HFF-Myc (cell line): ENCODE results near the gene NBPF20.
"Not testable (repeated sequence)": the region's sequence is repeated elsewhere in the genome, so short reads cannot be mapped to it uniquely, and the experiment has no call there.

ENCODE experiments used
- DNase-seq: peaks from one replicate; pipeline ENCODE4 v3.0.0-alpha.2; 2011; ENCODE audit warnings: low read depth; ENCODE audit errors: extremely low read depth
- H3K4me3 ChIP-seq: replicated peaks from 2 replicates; pipeline ENCODE4 v1.5.1; 2011; ENCODE audit warnings: low read depth, mild to moderate bottlenecking, control low read depth, low read length

Gene NBPF20

GRCh38 chr1:145442340-145442739 lies 16.9 kb upstream of the NBPF20 start:
- not testable (repeated sequence) for H3K4me3 ChIP-seq, DNase-seq

DNA sequence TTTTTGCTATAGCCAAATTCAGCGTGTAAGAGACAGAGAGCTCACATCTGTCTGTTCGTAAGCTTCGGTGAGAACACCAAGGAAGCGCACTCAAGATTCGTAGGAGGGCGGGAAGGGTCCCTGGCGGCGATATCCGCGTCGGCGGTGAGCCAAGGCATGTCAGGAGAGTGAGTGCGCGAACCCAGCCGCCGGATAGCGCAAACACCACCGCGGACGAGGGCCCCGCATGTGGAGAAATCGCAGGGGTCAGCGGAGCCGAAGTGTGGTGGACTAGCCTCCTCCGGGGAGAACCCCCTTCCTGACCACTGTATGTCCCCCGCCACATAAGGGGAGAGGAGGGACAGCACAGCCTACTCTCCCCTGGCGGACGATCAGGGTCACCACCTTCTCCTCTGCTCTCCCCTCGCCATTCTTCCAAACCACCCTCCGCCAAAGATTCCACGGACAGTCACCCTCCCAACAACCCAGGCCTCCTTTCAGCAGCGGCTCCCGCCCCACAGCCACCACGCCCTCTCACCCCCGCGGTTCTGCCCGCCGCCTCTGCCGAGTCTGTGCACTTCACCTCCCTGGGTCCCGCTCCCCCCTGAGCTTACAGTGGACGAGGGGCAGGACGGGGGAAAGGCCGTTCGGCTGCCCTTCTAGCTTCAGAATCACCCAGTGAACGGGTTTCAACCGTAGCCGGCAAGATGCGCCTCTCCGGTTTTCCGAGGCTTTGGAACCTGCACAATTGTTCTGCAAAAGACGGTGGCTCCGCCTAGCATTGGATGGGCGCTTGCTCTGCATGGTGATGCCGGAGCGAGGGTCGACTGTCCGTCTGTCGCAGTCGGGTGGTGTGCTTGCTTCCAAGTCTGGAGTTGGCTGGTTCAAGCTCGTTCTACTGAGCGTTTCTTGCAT lies 6.2 kb upstream of the NBPF20 start:
- not testable (repeated sequence) for H3K4me3 ChIP-seq, DNase-seq

DNA sequence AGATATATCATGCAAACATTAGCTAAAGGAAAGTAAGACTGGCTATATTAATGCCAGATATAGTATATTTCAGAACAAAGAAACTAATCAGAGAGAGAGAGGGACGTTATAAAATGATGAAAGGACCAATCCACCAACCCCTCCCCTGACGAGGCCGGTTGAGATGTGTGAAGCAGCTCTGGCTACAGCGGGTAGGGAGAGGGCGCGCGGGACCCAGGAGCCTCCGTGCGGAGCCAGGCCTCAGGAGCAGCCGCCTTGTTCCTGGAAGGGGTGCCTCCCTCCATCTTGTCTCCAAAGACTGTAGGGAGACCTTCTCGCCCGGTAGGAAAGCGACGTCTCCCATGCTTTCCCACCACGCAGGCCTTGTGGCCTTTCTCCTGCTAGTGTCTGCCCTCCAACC lies 5.4 kb upstream of the NBPF20 start:
- H3K4me3 ChIP-seq = not testable (repeated sequence)

GRCh38 chr1:145429329-145429728 lies 3.9 kb upstream of the NBPF20 start:
- DNase-seq, H3K4me3 ChIP-seq: not testable (repeated sequence)

More for the DNA sequence above, 5.4 kb upstream of the NBPF20 start:
- not testable (repeated sequence) for DNase-seq

- peak overlapping the region; percentile 48 for H3K4me3 ChIP-seq
- not testable (repeated sequence) for DNase-seq
These were observed 579 bp downstream of the NBPF20 start for GRCh38 chr1:145424612-145425435.

DNA sequence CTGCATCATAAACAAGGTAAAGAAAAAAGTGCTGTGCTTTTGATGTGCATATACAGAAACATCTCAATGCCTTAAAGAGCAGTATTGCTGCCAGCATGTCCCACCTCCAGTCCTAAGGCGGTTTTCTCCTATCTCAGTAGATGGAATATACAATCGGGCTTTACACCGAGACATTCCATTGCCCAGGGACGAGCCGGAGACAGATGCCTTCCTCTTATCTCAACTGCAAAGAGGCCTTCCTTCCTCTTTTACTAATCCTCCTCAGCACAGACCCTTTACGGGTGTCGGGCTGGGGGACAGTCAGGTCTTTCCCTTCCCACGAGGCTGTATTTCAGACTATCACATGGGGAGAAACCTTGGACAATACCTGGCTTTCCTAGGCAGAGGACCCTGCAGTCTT lies 10.3 kb downstream of the NBPF20 start:
- DNase-seq, H3K4me3 ChIP-seq: not testable (repeated sequence)

- DNase-seq, H3K4me3 ChIP-seq: not testable (repeated sequence)
These were observed 18.1 kb downstream of the NBPF20 start for GRCh38 chr1:145407266-145407665.

DNA sequence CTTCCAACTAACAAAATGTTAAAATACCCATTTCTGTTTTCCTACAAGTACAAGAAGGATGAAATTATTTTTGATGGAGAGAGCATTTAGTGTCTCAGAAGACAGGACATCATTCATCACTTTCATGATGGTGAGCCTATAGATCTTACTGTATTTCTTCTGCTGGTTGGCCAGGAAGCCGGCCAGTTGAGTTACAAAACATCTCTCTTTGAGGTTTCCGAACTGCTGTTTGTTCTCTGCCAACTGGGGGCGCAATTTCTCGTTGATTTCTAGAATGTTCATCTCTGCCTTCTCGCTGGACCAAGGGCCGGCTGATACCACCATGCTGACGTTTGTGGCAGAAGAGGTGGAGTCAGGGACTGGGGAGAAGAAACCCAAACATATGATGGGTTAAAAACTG lies 20.5 kb downstream of the NBPF20 start:
- not testable (repeated sequence) for H3K4me3 ChIP-seq, DNase-seq

DNA sequence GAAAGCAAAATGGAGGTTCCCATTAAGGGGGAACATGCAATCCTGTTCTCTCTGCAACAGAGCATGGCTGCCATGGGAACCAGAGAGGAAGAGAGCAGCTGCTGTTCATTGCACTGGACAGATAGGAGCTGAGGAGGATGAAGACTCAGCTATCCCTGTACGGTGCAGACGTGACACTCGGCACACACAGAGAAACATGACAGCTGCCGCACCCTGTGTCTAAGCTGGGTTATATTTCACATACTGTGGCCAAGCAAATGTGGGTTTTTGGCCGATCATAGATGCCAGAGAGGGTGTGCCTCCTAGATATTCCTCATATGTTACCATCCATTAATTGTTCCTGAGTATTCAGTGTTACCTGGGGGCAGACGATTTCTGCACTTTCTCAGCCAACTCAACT lies 24.7 kb downstream of the NBPF20 start:
- not testable (repeated sequence) for H3K4me3 ChIP-seq, DNase-seq
